ENCODE measurements around the gene ZNF595.

ZNF595 gene

GRCh38 chr4:132483-132882 lies 79.4 kb downstream of the ZNF595 start:
- H3K4me3 ChIP-seq (ENCODE audit: insufficient read depth in 1 of 2, low read depth in 1 of 2, low read length in 2 of 2) = peak overlapping the region in 1 of 2 experiments; percentile 49
- peaks cover 21% of the 10 kb centered on the region for H3K79me1 ChIP-seq (replicated peaks; ENCODE audit: low read length, poor library complexity, severe bottlenecking)
- no peak overlapping the region for H3K18ac ChIP-seq (ENCODE audit: low read depth in 1 of 2, low read length in 2 of 2)
- H3K9me3 ChIP-seq (ENCODE audit: control insufficient read depth, low read length) = peaks cover 96% of the 10 kb centered on the region
- no peaks in the 10 kb centered on the region for H3K4me1 ChIP-seq (ENCODE audit: control insufficient read depth, insufficient read depth, low read depth, low read length)
- no CpG with 5 or more reads among the region's 1 CpG for WGBS
- H3K23ac ChIP-seq (ENCODE audit: low read length in 2 of 2) = no peak overlapping the region
- H4K91ac ChIP-seq (ENCODE audit: low read length) = no peak overlapping the region
- H2BK120ac ChIP-seq (ENCODE audit: low read depth, low read length) = no peak overlapping the region
- no peak overlapping the region for H3K4me2 ChIP-seq (ENCODE audit: low read length, poor library complexity, severe bottlenecking)
- no peak overlapping the region for H3K14ac ChIP-seq (ENCODE audit: low read length in 2 of 2)
- DNase-seq = no peak
- no peak overlapping the region for H4K8ac ChIP-seq (ENCODE audit: low read length)
- H2AK5ac ChIP-seq (ENCODE audit: low read length, severe bottlenecking) = no peak overlapping the region
- no peak overlapping the region for H2BK5ac ChIP-seq (ENCODE audit: low read depth, low read length, poor library complexity, severe bottlenecking)
- H2BK12ac ChIP-seq (ENCODE audit: low read length in 2 of 2) = no peak overlapping the region
- no peak overlapping the region for H2BK15ac ChIP-seq (ENCODE audit: low read depth, poor library complexity, severe bottlenecking)
- H3K27me3 ChIP-seq (ENCODE audit: control insufficient read depth in 1 of 2, insufficient read depth in 1 of 2, low read length in 2 of 2) = no peaks in the 10 kb centered on the region
- no peak overlapping the region for H3K27ac ChIP-seq (ENCODE audit: low read length, poor library complexity, severe bottlenecking)
- peaks cover 39 to 90% of the 10 kb centered on the region in 2 experiments for H3K36me3 ChIP-seq (ENCODE audit: control insufficient read depth in 1 of 2, insufficient read depth in 2 of 2, low read depth in 1 of 2, low read length in 2 of 2)
- no peak overlapping the region for H2AFZ ChIP-seq (ENCODE audit: low read depth, low read length)
- no peak overlapping the region for H3K9ac ChIP-seq (ENCODE audit: low read length)
- no peak overlapping the region for H3K4ac ChIP-seq (ENCODE audit: low read depth in 1 of 2, low read length in 2 of 2)

Data from mesenchymal stem cell (in vitro differentiated cells and primary cell).